Activated T-cell treated with anti-CD3 and anti-CD28 coated beads for 1 hour (primary cell): ENCODE measurements around the gene PRR14L.
"Not testable (repeated sequence)": the region's sequence is repeated elsewhere in the genome, so short reads cannot be mapped to it uniquely, and the experiment has no call there.

Source experiments
- DNase-seq: peaks from one replicate; pipeline ENCODE4 v3.0.0-alpha.2; 2020; ENCODE audit warnings: low read depth

Gene PRR14L

GRCh38 chr22:31740314-31740713 is 9.6 kb downstream of the PRR14L start:
- not testable (repeated sequence) for DNase-seq

- DNase-seq, result no peak
These were observed 10.1 kb downstream of the PRR14L start for GRCh38 chr22:31739795-31740201.

GRCh38 chr22:31738566-31738965 is 11.4 kb downstream of the PRR14L start:
- no peak for DNase-seq

GRCh38 chr22:31737932-31738331 is 12.0 kb downstream of the PRR14L start:
- DNase-seq, result no peak

GRCh38 chr22:31736458-31736857 is 13.5 kb downstream of the PRR14L start:
- DNase-seq, result no peak

GRCh38 chr22:31734512-31734911 is 15.4 kb downstream of the PRR14L start:
- DNase-seq, result no peak

- DNase-seq, result no peak
These were observed 16.3 kb downstream of the PRR14L start for GRCh38 chr22:31733580-31734079.

- DNase-seq, result no peak
These were observed 17.7 kb downstream of the PRR14L start for GRCh38 chr22:31732089-31732829.

GRCh38 chr22:31730344-31730711 is 19.6 kb downstream of the PRR14L start:
- no peak for DNase-seq

GRCh38 chr22:31728857-31729256 is 21.1 kb downstream of the PRR14L start:
- DNase-seq, result no peak

GRCh38 chr22:31726692-31727091 is 23.2 kb downstream of the PRR14L start:
- DNase-seq, result no peak

GRCh38 chr22:31723723-31724122 is 26.2 kb downstream of the PRR14L start:
- DNase-seq, result no peak

GRCh38 chr22:31719850-31720471 is 30.0 kb downstream of the PRR14L start:
- DNase-seq, result no peak

- no peak for DNase-seq
These were observed 34.7 kb downstream of the PRR14L start for GRCh38 chr22:31715147-31715778.

GRCh38 chr22:31711226-31711625 is 38.7 kb downstream of the PRR14L start:
- DNase-seq, result not testable (repeated sequence)

GRCh38 chr22:31707519-31707918 is 42.4 kb downstream of the PRR14L start:
- DNase-seq, result no peak

- DNase-seq, result no peak
These were observed 54.5 kb downstream of the PRR14L start for GRCh38 chr22:31695423-31695822.

- DNase-seq, result not testable (repeated sequence)
These were observed 55.9 kb downstream of the PRR14L start for GRCh38 chr22:31694046-31694445.

GRCh38 chr22:31692186-31692886 is 57.6 kb downstream of the PRR14L start:
- DNase-seq, result no peak

- no peak for DNase-seq
These were observed 58.5 kb downstream of the PRR14L start for GRCh38 chr22:31691408-31691807.

- DNase-seq, result no peak
These were observed 66.5 kb downstream of the PRR14L start for GRCh38 chr22:31683181-31684105.
